Myocyte (in vitro differentiated cells): ENCODE results near the gene PARN. TPM values are rescaled to one million over a fixed set of nuclear protein-coding genes. Genes with fewer than 3 reads are reported as not detected.

Source experiments
- DNase-seq: peaks from one replicate; pipeline ENCODE4 v3.0.0-alpha.2; 2012; ENCODE audit warnings: low read depth
- total RNA-seq: library from RNA; depleted of rRNA; stranded (reverse); fragments of >200 nt; gene quantifications from 2 replicates; pipeline ENCODE4 v1.2.3, GENCODE V29; 2014

The PARN gene
- total RNA-seq, 1 donor from 2014 or later: 33.3 TPM

DNA sequence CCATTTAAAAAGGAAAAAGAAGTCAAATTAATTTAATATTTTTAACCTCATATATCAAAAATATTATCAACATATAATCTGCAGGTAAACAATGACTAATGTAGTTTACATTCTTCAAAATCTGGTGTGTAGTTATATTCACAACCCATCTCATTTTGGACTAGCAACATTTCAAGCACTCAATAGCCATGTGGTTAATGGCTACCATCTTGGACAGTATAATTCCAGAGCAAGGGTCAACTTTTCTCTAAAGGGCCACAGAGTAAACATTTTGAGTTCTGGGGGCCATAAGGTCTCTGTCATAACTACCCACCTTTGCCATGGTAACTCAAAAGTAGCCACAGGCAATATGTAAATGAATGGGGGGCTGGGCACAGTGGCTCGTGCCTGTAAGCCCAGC is 153.9 kb downstream of the PARN start:
- no peak for DNase-seq

DNA sequence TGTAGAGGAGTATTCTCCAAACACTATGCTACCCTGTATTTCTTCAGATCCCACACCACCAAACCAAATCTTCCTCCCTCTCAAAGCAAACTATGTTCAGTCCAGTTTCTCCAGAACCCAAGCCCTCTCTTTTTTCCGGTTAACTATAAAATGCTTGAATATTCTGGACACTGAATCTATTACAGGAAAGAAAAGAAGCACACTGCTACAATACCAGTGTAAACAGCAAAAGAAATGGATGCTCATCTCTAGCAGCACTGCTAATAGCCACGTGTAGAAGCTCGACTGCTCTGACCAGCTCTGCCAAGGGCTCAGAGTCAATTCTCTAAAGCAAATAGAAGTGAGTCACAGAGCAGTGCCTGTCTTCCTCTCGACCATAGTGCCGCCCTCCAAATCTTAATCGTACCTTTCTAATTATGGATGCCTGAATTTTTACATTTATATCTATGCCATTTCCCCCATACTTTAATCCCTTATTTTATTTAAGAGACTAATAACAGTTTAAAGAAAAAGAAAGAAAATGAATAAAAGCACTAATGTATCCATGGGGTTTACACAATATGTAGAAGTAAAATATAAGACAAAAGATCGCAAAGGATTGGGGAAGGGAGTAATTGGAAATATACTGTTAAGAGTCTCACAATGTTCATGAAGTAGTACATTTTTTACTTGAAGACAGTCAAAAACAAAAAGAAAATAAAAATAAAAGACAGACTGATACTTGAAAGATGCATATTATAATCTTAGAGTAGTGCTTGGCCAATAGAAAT is 154.5 kb downstream of the PARN start:
- no peak for DNase-seq

DNA sequence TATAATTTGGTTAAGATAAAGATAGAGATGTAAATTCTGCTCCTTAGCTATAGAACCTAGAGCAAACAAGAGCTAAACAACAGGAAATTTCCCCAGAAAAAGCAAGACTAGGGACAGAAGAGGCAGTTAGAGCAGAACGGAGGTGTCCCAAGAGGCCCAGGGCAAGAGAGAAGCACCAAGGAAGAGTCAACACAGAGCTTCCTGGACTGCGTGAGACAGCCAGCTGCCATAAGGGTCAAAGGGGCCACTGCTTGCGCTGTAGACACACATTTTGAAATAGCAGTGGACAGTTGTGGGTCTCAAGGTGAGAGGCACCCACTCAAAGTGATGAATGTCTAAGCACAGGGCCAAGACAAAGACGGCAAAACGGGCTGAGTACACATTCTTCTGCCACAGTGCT is 156.6 kb downstream of the PARN start:
- no peak for DNase-seq

DNA sequence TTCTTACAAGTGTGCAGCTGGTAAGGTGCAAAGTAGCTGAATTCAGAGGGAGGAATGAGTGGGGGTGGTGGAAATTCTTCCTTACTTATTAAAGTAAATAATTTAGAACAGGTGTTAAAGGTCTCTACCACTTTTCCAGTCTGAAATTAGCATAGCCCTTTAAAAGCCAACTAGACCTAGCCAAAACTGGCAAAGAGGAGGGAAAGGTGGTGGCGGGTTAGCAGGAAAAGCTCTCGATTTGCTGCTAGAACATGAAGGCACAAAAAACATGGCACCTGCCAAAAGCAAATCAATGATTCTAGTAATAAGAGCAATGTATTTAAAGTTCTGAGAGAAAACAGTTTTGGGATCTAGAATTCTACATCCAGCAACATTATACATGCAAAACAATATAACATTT is 157.7 kb downstream of the PARN start:
- no peak for DNase-seq

DNA sequence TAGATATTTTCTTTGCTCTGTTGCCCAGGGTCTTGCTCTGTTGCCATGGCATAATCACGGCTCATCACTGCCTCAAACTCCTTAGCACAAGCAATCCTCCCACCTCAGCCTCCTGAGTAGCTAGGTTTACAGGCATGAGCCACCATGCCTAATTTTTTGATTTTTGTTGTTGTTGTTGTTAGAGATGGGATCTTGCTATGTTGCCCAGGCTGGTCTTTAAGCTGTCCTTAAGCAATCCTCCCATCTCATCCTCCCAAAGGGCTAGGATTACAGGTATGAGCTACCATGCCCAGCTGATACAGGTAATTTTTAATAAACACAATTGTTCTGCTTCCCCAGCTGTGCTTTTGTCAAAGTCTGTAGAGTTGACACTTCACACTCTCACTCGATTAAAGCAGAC is 159.3 kb downstream of the PARN start:
- no peak for DNase-seq

DNA sequence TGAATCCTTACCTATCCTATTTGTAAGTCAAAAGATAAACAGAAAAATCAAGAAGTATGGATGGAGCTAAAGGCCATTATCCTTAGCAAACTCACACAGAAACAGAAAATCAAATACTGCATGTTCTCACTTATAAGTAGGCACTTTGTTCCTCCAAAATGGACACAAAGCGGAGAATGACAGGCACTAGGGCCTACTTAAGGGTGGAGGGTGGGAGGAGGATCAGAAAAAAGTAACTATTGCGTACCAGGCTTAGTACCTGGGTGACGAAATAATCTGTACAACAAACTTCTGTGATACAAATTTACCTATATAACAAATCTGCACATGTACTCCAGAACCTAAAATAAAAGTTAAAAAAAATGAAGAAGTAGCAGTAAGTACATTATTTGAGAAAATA is 164.3 kb downstream of the PARN start:
- no peak for DNase-seq

DNA sequence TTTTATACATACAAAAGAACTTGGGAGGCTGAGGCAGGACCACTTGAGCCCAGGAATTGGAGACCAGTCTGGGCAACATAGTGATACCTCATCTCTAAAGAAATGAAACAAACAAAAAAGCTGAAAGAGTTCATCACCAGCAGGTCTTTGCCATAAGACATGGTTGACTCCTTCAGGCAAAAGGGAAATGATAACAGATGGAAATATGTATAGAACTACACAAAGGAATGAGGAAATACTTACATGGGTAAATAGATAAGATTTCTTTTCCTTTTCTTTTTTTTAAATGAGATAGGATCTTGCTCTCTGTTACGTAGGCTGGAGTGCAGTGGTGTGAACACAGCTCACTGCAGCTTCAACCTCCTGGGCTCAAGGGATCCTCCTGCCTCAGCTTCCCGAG is 165.3 kb downstream of the PARN start:
- DNase-seq: no peak

DNA sequence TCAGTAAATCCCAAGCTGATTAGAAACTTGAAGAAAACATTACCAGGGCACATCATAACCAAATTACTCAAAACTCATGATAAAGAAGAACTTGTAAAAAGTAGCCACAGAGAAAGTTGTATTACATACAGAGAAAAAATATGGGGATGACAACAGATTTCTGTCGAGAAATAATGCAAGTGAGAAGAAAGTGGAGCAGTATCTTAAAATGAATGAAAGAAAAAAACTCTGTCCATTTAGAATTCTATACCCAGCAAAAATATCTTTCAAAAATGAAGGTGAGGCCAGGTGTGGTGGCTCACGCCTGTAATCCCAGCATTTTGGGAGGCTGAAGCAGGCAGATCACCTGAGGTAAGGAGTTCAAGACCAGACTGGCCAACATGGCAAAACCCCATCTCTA is 165.9 kb downstream of the PARN start:
- no peak for DNase-seq

DNA sequence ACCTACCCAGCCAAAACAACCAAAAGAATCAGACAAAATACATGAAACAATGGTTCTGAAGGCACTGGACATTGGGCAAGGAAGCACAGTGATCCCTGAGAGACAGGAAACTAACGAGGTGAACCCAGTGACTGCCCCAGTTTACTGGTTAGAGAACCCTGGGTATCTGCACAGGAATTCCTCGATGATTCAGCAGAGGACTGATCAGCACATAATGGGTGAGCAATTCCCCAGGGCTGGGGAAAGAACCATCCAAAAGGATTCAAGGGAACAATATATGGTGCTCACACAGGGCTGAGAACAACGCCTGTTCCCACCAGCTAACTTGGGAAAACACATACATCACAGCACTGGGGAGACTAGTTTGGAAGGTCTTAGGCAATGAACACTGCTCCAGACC is 167.2 kb downstream of the PARN start:
- DNase-seq: no peak

DNA sequence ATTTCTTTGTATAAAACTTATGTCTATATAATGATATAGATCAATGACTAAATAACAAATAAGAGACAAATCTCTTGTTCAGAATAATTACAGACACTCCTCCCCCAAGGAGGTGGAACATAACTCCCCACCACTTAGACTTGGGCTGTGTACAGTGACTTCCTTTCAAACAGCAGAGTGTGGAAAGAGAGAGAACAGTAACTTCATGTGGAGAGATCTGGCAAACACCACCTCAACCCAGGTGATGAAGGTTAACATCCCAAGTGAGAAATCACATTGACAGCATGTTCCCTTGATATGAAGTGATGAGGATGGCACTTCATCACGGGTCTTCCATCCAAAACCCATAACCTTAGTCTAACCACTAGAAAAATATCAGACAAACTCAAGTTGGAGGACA is 169.3 kb downstream of the PARN start:
- no peak for DNase-seq

DNA sequence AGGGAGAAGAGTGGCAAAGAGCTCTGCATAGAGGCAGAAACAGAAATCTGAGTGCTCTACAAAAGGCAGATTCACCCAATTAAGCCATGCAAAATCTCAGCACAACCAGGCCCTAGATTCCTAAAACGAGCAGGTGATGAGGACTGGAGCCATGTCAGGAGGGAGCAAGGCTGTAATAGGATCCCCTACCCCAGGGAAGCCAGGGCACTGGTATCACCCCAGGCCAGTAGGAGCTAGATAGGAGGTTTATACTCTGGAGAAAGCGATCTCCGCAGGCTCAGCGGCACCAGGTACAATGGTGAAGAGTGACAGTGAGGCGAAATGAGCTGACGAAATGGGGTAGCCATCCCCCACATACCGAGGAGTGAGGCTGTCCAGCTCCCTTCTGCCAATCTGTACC is 171.5 kb downstream of the PARN start:
- DNase-seq: no peak

DNA sequence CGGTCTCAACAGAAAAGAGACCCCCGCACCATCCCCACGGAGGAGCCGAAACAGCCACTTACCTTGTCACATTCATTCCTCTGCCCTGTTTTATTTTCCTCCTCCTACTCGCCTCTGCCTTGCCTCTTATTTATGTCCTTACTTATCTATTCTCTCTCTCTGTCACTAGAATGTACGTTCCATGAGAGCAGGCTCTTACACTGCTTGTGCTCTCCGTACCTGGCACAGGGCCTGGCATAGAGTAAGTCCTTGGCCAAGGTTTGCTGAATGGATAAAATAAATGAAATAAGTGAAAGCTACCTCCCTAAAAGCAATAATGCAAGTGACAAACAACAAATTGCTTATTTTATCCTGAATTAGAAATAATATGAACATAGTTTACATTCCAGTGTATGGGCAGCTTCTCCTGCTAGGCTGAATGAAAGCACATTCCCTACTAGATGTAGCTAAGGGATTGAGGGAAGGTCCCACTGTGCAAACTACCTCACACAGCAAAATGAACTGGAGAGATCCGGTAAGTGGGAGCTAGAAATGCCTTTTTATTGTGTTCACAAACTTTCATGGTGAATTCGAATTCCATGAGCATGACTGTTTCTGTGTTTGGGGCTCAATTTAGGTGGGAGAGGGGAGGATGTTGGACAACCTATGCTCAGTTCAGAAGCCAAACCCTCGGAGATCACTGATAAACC is 173.1 kb downstream of the PARN start:
- DNase-seq: no peak

DNA sequence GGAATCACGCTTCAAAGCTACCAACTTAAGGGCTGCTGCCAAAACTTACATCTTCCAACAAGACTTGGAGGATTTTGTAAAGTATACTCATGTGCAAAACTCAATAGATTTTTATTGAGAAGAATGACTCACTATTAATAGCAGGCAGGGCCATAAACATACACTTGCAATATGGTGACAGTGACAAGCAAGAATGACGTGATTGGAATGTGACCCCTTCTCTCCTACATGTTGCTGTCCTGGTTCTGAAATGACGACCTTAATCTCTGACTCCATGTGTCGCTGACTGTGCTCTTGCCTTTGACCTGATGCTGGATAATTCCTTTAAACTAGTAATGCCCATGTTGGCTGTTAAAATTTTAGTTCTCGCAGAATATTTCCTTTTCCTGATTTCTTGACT is 174.5 kb downstream of the PARN start:
- DNase-seq: no peak

DNA sequence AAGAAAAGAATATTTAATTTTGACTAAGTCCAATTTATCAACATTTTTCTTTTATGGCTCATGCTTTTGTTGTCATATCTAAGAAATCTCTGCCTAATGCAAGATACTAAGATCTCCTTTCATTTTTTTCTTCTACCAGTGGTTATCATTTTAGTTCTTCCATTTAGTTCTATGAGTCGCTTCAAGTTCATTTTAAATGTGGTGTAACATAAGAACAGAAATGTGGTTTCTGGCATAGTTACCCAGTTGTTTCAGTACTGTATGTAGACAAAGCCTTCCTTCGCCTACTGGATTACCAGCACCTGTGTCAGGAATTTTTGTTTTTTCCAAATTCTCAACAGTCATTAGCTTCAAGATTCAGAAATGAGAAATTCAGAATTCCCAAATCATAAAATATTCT is 175.7 kb downstream of the PARN start:
- peak; percentile 48 for DNase-seq

DNA sequence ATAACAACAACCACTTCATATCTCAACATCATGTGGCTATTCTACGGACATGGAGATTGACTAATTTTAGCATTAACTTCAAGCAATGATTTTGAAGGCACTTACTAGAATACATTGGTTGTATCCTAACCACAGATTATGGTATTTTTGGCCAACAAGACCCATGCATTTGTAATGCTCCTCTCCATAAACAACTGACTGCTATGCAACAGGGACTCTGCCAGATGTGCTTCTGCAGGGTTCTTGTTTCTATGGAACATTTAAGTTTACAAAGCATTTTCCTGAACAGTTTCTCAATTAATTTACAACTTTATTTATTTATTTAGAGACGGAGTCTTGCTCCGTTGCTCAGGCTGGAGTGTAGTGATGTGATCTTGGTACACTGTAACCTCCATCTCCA is 178.0 kb downstream of the PARN start:
- DNase-seq: no peak

DNA sequence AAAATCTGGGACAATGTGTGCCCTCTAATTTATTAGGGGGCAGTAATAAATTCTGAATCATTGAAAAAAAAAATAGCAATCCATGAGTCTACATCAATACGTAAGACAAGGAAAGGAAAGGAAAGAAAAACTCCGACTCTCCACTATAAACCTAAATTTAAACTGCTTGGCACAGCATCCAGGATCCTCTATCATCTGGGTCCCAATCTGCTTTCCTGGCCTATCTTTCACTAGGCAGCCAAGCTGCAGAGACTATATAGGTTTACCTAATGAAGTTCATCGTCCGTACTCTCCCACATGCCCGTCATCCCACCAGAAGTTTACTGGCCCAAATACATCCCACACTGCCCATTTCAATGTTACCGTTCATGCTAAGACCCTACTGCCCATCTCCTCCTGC is 179.2 kb downstream of the PARN start:
- no peak for DNase-seq

DNA sequence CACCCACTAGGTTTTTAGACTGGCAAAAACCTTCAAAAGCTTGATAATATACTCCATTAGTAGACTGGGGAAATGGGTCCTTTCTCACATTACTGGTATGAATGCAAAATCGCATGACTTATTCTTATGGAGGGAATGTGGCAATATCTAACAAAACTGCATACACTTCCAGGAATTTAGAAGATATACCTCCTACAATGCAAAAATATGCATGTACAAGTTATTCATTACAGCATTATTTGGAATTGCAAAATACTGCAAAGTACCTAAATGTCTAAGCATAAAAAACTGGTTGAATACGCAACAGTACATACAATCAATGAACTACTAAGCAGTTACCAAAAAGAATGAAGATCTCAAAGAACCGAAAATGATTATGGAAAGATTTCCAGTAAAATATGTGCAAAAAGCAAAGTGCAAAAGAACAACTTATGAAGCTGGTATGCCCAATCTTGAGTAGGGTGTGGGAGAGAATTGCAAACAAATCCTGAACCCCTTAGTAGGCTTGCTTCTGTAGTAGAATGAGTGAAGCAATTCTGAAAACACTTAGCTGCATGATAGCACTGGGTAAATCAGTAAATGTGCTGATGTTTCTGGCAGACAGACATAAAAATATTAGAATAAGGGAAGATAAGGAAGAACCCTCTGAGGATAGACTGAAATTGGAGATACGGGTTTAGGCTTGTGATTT is 180.1 kb downstream of the PARN start:
- no peak for DNase-seq

DNA sequence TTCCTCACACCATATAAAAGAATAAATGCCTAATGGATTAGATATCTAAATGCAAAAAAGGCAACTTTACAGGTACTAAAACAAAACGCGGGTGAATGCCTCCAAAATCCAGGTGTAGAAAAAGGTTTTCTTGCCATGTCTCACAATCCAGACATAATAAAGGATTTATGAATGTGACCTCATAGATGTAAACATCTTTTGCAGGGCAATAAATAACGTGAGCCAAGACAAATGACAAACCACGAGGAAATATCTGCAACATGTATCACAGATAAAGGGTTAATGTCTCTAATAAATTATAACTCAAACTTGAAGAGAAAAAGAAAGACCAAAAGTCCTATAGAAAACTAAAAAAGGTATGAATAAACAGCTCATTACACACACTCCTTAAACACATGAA is 180.7 kb downstream of the PARN start:
- no peak for DNase-seq

DNA sequence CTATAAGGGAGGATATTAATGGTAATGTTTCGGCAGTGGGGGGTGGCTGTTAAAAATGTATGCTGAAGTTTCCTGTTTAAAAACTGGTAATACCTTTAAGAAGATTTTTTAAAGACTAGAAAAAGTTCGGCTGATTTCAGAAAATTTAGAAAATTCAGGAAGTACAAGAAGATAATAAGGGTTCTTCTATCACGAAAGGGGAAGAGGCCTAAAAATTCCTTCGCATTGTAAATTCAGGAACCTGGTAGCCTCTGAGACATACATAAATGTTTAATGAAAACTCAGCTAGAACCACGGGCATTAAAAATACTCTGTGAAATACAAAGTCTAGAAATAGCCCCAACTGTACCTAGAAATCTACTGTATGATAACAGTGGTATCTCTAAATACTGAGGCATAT is 181.2 kb downstream of the PARN start:
- DNase-seq: no peak

DNA sequence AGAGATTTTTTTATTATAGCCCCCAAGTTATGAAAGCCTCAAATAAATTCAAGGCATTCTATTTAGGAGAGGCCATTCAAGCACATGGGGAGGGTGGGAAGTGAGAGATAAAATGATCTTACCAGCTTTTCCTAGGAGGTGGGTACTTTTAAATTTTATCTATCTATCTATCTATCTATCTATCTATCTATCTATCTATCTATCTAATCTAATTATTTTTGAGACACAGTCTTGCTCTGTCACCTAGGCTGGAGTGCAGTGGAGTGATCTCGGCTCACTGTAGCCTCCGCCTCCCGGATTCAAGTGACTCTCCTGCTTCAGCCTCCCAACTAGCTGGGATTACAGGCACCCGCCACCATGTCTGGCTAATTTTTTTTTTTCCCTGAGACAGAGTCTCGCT is 182.3 kb downstream of the PARN start:
- DNase-seq: no peak

DNA sequence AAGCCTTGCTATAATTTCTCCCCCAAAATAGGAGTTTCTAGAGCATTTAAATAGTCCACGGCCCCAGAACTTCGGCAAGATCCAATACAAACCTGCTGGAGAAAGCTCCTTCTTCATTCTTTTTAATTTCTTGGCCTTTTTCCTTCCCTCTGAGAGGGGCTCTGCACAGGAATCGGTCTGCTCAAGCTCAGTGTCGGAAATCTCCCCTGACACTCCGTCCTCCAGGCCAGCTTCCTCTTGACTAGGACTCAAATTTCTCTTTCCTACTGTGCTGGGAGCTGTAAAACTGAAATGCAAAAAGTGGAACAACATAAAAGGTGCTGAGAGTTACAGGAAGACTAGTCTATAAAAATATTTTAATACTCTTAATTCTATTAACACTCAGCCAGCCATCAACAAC is 183.3 kb downstream of the PARN start:
- no peak for DNase-seq

DNA sequence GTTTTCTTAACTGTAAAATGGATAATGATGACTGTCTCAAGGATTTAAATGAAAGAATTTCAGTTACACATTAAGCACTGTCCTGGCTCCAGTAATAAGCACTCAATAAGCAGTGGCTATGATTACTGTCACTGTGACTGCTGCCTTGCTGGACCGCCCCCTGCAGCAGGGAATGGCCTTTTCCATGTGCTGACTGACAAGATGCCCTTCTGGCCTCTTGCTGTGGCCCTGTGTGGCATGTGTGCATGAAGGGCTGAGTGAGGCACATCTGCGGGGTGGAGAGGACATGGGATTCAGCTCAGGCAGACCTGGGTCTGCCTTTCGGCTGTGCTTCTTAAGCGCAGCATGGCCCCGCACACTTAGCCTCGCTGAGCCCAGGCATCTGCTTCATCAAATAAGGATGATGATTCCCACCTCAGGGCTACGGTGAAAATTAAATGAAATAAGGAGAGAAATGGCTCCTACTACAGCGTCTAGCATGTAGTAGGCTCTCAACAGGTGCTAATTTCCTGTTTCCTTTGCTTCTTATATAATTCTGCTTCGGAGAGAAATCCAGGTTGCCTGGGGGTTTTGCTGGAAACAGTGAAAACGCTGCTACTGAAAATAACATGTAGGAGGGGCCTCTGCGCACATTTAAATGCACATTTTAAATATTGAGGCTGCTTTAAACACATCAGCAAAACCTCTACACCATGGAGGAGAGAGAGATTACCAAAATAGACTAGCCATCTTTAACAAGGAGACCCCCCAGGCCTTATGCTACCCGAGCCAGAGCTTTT is 183.9 kb downstream of the PARN start:
- DNase-seq: no peak
